ENCODE results near the gene TRHDE.

TRHDE gene

DNA sequence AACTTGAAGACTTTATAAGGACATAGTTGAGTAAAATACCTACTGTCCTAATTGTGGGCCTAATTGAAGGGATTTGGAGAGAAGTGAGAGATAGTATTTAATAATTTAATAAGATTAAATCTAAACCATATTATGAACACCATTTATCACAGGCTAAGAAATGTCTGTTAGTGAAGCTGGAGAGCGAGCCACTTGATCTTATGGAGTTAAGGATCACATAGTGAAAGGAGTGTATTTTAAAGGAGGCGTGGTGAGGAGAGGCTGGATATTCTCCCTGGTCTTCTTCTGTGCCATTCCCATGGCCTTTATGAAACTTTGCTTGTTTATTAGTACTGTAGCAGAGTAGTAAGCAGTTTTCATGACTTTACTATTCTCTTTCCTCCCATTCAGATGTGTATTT lies 172.4 kb downstream of the TRHDE start:
- no peak overlapping the region for H3K4me3 ChIP-seq (ENCODE audit: low read depth, low read length)
- TF ChIP-seq ZNF311 (tag by site-specific recombination; IDR thresholded peaks at IDR 0.05; ENCODE audit: borderline replicate concordance) (no peak), ZNF391 (tag by site-specific recombination; IDR thresholded peaks at IDR 0.05; ENCODE audit: borderline replicate concordance, low read depth) (no peak), MEIS1 (CRISPR knock-in tag; IDR thresholded peaks at IDR 0.05; ENCODE audit: borderline replicate concordance) (no peak), ZNF473 (tag by site-specific recombination; IDR thresholded peaks at IDR 0.05) (no peak), ZNF426 (tag by site-specific recombination; IDR thresholded peaks at IDR 0.05) (no peak), ELK4 (IDR thresholded peaks at IDR 0.05; ENCODE audit: borderline replicate concordance, low read depth, low read length) (no peak), ZNF548 (tag by site-specific recombination; IDR thresholded peaks at IDR 0.05) (no peak), ZNF121 (tag by site-specific recombination; IDR thresholded peaks at IDR 0.05) (no peak), ZNF24 (tag by site-specific recombination; IDR thresholded peaks at IDR 0.05) (no peak), ZBTB17 (tag by site-specific recombination; IDR thresholded peaks at IDR 0.05) (no peak)
- TF ChIP-seq, protein P1, sequence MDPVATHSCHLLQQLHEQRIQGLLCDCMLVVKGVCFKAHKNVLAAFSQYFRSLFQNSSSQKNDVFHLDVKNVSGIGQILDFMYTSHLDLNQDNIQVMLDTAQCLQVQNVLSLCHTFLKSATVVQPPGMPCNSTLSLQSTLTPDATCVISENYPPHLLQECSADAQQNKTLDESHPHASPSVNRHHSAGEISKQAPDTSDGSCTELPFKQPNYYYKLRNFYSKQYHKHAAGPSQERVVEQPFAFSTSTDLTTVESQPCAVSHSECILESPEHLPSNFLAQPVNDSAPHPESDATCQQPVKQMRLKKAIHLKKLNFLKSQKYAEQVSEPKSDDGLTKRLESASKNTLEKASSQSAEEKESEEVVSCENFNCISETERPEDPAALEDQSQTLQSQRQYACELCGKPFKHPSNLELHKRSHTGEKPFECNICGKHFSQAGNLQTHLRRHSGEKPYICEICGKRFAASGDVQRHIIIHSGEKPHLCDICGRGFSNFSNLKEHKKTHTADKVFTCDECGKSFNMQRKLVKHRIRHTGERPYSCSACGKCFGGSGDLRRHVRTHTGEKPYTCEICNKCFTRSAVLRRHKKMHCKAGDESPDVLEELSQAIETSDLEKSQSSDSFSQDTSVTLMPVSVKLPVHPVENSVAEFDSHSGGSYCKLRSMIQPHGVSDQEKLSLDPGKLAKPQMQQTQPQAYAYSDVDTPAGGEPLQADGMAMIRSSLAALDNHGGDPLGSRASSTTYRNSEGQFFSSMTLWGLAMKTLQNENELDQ (tag by site-specific recombination; IDR thresholded peaks at IDR 0.05; ENCODE audit: low read depth) = no peak
- POLR2A ChIA-PET = no interaction called here
- H3K27ac ChIP-seq (ENCODE audit: extremely low read depth, low read depth, low read length) = no peak overlapping the region
- H3K9me3 ChIP-seq (ENCODE audit: control insufficient read depth, insufficient read depth, low read depth, low read length) = no peaks in the 10 kb centered on the region
- no peaks in the 10 kb centered on the region for H3K36me3 ChIP-seq (ENCODE audit: control insufficient read depth in 2 of 2, insufficient read depth in 1 of 2, low read length in 2 of 2)
- H3K4me1 ChIP-seq (ENCODE audit: control insufficient read depth, insufficient read depth, low read length) = no peaks in the 10 kb centered on the region
- CTCF ChIA-PET = interaction anchor here (0.8 kb wide), 1 partner anchor 99 kb away, joined by 3 read pairs; no protein-coding TSS in a partner anchor

DNA sequence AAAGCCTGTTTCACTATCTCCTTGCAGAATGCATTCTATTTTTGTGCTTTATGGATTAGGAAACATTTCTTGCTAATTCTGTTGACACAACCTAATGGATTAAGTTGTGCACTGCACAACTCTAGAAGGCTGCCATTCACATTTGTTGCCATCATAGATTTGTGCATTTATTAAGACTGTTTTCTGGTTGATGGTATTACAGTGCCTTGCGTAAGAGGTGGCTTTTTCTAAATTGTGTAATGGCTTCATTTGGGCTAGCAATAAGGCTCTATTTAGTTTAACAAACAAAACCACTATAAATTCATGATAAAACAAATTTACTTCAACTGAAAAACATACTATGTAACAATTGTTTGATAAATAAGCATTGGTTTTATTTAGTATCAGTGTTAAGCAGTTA lies 175.9 kb downstream of the TRHDE start:
- no peaks in the 10 kb centered on the region for H3K36me3 ChIP-seq (ENCODE audit: control insufficient read depth in 2 of 2, insufficient read depth in 1 of 2, low read length in 2 of 2)
- H3K4me1 ChIP-seq (ENCODE audit: control insufficient read depth, insufficient read depth, low read length) = no peaks in the 10 kb centered on the region
- POLR2A ChIA-PET = no interaction called here
- H3K9me3 ChIP-seq (ENCODE audit: control insufficient read depth, insufficient read depth, low read depth, low read length) = no peaks in the 10 kb centered on the region
- no peak for TF ChIP-seq ZNF302 (tag by site-specific recombination; IDR thresholded peaks at IDR 0.05; ENCODE audit: low read depth)
- CTCF ChIA-PET = no interaction called here
- H3K27ac ChIP-seq (ENCODE audit: extremely low read depth, low read depth, low read length) = no peak overlapping the region
- no peak overlapping the region for H3K4me3 ChIP-seq (ENCODE audit: low read depth, low read length)

DNA sequence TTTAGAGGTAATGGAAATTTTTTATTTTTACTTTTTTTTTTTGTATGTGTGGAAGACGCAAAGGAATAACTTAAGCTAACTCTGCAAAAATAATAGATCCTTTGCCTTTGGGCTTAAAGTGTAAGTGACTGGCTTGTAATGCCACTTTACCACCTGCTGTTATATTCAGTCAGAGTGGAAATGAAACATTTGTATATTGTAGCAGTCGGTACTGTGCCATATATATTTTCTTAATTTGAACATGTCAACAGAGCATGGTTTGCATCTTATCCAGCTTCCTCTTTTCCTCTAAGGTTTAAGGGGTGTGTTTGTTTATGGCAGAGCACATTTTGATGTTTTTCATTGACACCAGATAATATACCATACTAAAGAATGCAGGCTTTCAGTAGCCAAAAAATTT lies 176.6 kb downstream of the TRHDE start:
- H3K27ac ChIP-seq (ENCODE audit: extremely low read depth, low read depth, low read length) = no peak overlapping the region
- H3K36me3 ChIP-seq (ENCODE audit: control insufficient read depth in 2 of 2, insufficient read depth in 1 of 2, low read length in 2 of 2) = no peaks in the 10 kb centered on the region
- CTCF ChIA-PET = interaction anchor here (0.6 kb wide), 1 partner anchor 163 kb away, joined by 4 read pairs; no protein-coding TSS in a partner anchor
- H3K4me3 ChIP-seq (ENCODE audit: low read depth, low read length) = no peak overlapping the region
- TF ChIP-seq YY2 (tag by site-specific recombination; IDR thresholded peaks at IDR 0.05) = no peak
- TF ChIP-seq ZNF114 (tag by site-specific recombination; IDR thresholded peaks at IDR 0.05) = no peak
- TF ChIP-seq ZNF280D (tag by site-specific recombination; IDR thresholded peaks at IDR 0.05) = no peak
- POLR2A ChIA-PET = no interaction called here
- H3K9me3 ChIP-seq (ENCODE audit: control insufficient read depth, insufficient read depth, low read depth, low read length) = no peaks in the 10 kb centered on the region
- H3K4me1 ChIP-seq (ENCODE audit: control insufficient read depth, insufficient read depth, low read length) = no peaks in the 10 kb centered on the region
